Activated CD8-positive, alpha-beta memory T cell treated with anti-CD3 and anti-CD28 coated beads for 4 hours (primary cell): ENCODE results near the gene PILRA.

Experiments
- DNase-seq, 2 donors: peaks; one replicate each; pipeline ENCODE4 v3.0.0-alpha.2; 2020; ENCODE audit warnings: low read depth in 2 of 2

The PILRA gene

DNA sequence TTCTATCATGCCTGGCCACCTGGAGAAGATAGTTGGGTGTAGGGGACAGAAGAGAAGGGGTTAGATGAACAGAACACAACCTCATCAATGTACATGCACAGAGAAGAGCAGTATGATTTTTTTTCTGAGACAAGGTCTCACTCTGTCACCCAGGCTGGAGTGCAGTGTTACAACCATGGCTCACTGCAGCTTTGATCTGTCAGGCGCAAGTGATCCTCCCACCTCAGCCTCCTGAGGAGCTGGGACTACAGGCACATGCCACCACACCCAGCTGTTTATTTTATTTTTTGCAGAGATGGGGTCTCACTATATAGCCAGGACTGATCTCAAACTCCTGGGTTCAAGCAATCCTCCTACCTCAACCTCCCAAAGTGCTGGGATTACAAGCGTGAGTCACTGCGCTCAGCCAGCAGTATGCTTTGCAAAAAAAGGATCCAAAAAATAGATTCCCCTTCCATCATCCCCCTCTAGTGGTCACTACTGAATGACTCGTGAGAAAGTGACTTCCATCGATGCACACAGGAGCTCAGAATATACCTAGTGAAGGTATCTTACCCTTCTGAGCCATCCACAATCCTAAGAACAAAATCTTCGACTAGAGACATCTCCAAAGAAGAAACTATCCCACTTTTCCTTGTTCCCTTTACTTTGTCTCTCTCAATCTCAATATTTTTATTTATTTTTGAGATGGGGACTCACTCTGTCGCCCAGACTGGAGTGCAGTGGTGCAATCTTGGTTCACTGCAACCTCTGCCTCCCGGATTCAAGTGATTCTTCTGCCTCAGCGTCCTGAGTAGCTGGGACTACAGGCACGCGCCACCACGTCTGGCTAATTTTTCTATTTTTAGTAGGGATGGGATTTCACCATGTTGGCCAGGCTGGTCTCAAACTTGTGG, 34.2 kb downstream of the PILRA start:
- no peak for DNase-seq

DNA sequence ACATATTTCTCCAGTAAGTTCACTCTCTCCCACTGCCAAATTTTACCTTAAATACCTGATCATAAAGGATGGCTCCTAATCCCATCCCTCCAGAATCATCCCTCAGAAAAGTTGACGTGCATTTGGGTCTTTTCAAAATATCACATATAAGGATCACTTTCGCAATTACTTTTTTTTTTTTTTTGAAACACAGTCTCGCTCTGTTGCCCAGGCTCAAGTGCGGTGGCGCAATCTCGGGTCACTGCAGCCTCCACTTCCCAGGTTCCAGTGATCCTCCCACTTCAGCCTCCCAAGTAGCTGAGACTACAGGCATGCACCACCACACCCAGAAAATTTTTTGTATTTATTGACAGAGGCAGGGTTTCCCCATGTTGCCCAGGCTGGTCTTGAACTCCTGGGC, 37.8 kb downstream of the PILRA start:
- no peak for DNase-seq

DNA sequence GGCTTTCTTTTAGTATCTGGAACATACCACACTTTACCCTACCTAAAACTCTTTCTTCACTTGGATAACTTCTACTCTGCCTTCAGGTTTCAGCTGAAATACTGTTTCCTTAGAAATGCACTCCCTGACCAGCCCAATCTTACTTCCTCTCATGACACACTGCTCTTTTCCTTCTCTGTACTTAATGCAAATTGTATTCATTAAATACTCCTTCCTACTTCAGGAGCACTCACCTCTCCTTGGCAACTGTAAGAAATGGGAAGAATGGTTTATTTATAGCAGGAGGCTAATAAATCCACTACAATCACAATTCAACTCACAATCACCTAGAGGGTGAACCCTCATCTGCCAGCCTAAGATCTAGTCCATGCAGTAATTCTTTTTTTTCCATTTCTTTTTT, 40.1 kb downstream of the PILRA start:
- no peak for DNase-seq

DNA sequence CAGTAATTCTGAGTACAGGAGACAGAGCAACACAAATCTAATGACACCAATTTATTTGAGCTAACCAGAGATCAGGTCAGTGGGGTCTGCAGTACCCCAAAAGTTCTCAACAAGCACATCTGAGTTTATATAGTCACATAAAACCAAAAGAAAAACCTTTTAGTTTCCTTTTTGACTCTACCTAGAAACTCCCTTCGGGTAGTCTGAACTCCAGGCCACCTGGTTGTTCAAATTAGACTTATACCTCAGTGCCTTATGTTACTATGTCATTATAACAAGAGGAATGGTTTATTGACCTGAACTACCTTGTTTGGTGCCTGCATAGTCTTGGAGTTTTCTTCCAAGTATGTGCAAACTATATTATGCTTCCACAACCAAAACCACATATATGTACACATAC, 40.6 kb downstream of the PILRA start:
- no peak for DNase-seq

DNA sequence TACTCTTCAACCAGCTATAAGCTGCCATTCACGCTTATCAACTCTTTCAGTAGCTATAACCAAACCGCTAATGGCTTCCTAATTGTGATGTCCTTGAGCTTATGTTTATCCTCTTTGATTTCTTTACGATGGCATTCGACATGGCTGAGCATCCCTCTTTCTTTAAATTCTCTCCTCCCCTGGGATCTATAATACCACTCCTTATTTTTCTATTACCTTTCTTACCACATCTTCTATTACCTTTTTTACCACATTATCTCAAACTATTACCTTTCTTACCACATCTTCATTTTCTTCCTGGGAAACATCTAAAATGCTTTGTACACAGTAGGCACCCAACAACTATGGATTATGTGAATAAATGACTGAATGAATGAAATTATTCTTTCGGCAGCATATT, 42.2 kb downstream of the PILRA start:
- DNase-seq = no peak

DNA sequence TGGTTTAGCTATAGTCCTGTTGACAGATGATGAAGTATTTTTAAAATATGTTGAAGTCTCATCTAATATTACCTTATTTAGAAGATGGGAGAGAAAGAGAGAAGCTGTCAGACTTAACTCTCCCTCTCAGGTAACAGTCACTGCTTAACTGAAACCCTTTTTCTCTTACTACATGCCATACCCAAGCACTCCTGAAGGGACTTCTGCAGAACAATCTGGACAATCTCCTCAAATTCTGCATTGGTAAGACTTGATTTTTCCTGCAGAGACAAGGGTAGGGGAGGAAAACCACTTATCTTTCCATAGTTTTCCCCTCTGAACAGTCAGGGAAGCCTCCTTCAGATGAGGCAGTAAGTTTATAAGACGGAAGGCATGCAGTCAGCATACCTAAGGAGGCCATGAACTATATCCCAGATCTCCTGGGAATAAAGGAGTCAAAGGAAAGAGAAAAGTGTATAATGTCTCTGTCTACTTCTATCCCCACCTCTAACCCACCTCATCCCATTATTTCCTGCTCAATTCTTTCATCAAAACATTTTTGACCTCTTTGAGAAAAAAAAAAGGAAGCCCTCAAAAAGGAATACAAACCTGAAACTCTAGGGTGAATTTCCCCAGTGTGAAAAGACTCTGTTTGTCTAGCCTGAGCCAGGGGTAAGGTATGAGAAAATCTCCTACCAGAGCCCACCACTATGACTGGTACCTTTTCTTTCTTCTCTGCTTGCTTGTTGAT, 45.8 kb downstream of the PILRA start:
- DNase-seq = no peak

DNA sequence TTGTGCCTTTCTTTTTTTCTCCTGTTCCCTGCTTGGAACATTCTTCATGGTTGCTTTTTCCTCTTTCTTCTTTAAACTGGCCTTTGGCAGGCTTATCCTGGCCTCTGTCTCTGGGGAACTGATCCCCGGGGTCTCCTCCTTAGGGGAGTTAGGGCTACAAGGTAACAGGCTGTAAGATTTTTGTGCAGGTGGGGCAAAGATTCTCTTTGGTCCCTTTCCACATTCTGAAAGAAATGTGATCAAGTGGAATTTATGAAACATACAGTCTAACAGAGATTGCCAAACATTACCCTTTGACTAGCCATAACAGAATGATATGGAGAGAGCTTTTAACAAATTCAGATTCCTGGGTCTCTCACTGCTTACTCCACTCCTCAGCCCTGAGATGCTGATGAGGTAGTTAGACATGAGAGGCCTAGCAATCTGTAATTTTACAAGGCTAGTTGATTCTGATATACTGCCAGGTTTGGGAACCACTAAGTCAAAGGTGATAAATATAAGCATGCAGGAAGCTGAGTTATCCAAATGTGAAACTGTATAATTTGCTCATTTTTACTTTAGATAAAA, 46.5 kb downstream of the PILRA start:
- no peak for DNase-seq

DNA sequence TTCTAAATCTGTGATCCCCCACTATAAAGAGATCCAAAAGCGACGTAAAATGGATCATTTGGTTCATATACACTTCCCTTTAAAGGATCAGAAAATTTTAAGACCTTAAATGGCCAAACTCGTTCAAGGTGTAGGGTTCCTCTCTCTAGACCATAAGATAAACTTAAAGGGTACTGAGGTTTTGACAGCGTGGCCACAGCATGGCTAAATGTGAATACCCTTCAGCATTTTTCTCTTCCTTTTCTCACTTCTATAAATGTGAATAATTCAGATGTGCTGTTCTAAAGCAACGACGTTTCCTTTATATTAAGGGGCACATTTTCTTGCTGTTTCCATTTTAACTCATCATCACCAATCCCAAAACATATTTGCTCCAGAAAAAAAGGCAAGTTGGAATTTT, 50.0 kb downstream of the PILRA start:
- DNase-seq = no peak

DNA sequence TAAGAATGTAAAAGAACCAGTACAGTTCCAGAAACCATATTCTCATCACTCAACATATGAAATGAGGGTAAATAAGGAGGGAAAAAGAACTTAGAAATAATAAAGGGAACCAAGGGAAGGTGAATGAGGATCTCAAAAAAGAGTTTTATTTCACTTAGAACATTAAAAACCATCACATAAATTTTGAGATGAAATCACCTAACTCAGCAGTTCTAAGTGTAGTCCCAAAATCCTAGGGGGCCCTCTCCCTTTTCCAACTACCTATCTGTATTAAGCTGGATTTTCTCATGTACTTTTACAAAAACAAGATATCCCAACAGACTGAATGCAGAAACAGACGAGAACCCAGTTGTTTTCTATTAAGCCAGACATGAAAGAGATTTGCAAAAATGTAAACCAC, 52.1 kb downstream of the PILRA start:
- no peak for DNase-seq

DNA sequence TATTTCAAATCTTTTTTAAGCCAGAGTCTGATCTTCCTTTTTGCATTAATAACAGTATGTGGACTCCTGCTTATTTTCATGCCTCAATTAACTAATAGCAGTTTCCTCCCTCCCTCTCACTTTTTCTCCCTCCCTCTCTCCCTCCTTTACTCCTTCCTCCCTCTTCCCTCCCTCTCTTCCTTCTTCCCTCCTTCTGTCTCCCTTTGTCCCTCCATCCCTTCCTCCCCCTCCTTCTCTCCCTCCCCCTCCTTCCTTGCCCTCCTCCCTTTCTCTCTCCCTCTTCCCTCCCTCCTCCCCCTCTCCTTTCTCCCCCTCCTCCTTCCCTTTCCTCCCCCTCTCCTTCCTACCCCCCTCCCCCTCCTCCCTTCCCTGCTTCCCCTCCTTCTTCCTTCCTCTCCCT, 53.2 kb downstream of the PILRA start:
- no peak for DNase-seq

DNA sequence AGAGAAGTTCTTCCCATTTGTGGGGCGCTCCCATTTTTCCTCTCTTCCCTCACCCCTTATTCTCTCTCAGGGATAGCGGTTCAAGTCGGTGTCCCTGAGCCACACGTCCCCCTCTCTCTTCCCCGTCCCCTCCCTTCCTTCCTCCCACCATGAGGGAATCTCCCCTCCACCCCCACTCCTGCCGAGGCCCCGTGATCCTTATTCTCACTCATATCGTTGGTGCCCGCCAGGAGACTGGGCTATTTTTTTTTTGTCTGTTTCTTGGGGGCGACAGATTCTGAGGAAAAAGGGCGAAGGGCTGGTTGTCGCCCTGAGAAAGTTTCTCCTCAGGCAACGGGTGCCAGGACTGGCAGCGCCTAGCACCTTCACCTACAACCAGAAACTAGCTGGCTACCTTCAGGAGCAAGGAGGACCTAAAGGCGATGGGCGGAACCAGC, 54.5 kb downstream of the PILRA start:
- DNase-seq = no peak

DNA sequence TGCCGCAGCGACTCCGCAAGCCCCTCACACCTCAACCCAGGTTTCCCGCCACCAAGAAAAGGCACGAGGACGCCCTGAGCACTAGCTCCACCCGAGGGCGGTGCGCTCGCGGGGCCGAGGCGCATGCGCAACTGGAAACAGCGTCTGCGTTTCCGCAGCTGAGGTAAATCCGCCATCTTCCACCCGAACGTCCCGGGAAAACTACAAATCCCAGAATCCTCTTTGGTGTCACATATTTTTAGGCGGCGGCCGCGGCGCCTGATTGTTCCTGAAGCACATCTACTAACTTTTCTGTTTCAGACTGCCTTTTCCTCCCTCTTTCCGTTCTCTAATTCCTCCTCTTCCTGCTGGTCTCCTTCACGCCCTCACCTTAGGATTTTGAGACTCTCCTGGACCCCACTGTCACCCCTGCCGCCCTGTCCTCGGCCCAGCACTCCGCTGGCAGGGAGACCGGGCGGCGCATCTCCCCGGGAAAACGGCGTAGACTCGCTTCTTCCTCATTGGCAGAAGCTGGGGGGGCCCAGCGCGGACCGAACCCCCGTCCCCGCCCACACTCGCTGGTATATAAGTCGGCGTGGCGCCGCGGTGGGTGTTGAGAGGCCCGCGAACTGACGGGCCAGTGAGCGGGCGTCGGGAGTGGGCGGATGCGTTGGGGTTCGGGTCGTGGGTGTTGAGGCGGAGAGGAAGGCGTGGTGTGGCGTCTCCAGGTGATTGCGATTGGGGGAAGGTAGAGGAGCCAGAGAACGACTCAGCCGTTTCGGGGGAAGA, 55.1 kb downstream of the PILRA start, which contains the start of gene ZCWPW1:
TSS of gene ZCWPW1 (minus strand) at position 505 of the 768 bp plus-strand sequence. CDS start 8,054 bp downstream, outside the sequence.
- peak; percentile 94 to 95 for DNase-seq

DNA sequence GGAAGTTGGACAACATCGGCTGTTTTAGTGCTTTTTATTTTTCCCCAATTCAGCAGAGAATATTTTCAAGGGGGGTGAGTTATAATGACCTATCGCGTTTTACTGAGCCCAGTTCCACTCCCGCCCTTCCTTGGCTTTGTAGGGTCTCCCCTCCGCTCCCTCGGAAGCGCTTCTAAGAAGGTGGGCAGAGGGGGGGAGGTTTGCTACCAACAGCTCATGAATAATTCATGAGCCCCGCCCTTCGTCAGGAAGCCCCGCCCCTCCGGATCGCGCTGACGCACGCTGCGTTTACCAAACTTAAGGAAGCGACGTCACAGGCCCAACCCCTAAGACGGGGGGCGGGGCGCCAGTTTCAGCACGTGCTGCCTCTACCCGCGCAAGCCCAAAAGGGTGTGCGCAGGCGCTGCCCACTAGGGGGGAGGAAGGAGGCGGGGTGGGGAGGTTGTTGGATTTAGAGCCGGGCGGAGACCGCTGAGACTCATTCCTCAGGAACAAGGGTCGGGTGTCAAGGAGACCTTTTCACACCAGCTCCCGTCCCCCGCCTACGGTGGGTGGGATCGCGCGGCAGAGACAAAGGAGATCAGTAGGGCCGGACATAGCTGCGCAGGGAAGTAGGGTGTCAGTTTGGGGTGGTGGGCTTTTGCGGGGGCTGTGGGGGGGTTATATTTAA, 55.8 kb downstream of the PILRA start:
- DNase-seq = peak; percentile 100

DNA sequence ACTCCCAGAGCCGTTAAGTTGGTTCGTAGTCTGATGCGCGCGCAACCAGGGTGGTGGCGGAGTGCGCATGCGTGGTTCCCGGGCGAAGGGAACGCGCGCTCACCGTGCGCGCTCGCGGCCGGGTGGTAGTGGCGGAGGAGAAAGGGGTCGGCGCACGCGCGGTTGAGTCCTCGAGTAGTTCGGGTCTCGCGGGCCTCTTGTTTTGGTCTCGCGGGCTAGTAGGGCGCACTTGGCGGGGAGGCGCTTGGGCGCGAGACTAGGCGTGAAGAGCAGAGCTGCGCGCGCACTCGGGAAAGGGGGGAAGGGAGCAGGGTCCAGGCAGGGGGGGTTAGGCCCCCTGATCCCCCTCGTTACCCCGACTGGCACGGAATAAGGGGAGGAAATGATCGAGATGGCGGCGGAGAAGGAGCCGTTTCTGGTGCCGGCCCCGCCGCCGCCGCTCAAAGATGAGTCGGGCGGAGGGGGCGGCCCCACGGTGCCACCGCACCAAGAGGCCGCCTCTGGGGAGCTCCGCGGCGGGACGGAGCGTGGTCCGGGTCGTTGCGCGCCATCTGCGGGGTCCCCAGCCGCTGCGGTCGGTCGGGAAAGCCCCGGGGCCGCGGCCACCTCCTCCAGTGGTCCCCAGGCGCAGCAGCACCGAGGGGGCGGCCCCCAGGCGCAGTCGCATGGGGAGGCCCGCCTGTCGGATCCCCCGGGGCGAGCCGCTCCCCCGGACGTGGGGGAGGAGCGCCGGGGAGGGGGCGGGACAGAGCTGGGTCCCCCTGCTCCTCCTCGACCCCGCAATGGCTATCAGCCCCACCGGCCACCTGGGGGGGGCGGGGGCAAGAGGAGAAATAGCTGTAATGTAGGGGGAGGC, 56.6 kb downstream of the PILRA start, which contains the start of gene MEPCE:
TSS of gene MEPCE (plus strand) at position 195 of the 856 bp plus-strand sequence. CDS start at position 383, 188 bp downstream.
- DNase-seq = peak; percentile 92

DNA sequence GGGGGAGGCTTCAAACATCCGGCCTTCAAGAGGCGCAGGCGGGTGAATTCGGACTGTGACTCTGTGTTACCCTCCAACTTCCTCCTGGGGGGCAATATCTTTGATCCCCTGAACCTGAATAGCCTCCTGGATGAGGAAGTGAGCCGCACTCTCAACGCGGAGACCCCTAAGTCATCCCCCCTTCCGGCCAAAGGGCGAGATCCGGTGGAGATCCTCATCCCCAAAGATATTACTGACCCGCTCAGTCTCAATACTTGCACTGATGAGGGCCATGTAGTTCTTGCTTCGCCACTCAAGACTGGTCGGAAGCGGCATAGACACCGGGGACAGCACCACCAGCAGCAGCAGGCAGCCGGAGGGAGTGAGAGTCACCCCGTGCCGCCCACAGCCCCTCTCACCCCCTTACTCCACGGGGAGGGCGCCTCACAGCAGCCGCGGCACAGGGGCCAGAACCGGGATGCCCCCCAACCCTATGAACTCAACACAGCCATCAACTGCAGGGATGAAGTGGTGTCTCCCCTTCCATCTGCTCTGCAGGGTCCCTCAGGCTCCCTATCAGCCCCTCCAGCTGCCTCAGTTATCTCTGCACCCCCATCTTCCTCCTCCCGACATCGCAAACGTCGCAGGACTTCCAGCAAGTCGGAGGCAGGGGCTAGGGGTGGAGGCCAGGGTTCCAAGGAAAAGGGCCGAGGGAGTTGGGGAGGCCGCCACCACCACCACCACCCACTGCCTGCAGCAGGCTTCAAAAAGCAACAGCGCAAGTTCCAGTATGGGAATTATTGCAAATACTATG, 57.4 kb downstream of the PILRA start:
- peak in 1 of 2 donors; percentile 20 for DNase-seq

DNA sequence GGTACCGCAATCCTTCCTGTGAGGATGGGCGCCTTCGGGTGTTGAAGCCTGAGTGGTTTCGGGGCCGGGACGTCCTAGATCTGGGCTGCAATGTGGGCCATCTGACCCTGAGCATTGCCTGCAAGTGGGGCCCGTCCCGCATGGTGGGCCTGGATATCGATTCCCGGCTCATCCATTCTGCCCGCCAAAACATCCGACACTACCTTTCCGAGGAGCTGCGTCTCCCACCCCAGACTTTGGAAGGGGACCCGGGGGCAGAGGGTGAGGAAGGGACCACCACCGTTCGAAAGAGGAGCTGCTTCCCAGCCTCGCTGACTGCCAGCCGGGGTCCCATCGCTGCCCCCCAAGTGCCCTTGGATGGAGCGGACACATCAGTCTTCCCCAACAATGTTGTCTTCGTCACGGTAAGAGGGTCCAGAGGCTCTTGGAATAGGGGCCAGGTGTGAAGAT, 58.0 kb downstream of the PILRA start:
- DNase-seq = no peak

DNA sequence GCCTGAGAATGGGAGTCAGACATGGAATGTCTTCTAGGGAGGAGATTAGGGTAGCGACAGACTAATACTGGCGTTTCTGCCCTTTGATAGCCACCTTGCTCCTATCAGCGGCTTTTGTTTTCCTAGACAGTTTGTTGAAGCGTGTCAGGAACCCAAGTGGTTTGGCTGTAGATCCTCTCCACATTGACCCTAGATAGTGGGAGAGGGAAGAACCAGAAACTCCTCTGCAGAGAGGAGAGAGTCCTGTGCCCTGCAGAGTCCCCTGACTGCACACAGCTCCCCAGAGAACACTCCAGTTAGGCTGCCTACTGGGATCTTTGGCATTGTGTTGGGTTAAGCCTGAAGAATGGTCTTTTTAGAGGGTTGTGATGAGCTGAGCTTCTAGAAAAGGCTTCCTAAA, 58.8 kb downstream of the PILRA start:
- DNase-seq = no peak

DNA sequence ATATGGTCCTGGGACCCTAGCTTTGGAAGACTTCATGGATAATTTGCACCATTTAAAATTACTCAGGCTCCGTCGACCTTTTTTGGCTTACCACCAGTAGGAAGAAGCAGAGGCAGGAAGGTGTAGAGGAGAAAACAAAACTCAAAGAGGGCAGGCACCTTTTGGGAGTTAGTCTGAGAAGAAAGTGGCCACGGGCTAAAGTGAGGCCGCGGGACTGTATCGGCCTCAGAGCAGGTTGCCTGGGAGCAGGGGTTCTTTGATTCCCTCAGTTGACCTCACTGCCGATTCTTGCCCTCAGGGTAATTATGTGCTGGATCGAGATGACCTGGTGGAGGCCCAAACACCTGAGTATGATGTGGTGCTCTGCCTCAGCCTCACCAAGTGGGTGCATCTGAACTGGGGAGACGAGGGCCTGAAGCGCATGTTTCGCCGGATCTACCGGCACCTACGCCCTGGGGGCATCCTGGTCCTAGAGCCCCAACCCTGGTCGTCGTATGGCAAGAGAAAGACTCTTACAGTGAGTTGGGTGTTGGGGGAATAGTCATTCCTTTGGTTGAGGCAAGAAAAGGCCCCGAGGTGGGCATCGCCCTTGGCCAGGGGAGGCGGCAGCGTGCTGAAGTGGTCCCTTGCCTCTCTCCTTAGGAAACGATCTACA, 59.5 kb downstream of the PILRA start:
- no peak for DNase-seq

DNA sequence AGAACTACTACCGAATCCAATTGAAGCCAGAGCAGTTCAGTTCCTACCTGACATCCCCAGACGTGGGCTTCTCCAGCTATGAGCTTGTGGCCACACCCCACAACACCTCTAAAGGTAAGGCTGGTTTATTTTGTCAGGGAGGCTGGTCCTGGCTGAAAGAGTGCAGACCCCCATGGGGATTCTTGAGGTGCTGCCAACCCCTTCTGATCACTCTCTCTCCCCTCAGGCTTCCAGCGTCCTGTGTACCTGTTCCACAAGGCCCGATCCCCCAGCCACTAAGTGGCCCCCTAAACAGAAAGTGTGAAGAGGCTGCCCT, 59.9 kb downstream of the PILRA start:
- DNase-seq = no peak
